H9 (cell line): ENCODE measurements around the gene GNAS. TPM values are rescaled to one million over a fixed set of nuclear protein-coding genes. Genes with fewer than 3 reads are reported as not detected.

Experiments
- DNase-seq: peaks from one replicate; pipeline ENCODE4 v3.0.0-alpha.2; 2017
- H2AFZ ChIP-seq: one replicate; pipeline ENCODE4 v1.6.1; 2013; ENCODE audit warnings: mild to moderate bottlenecking, low read length, control low read depth, moderate library complexity
- H2AK5ac ChIP-seq: 2 replicates; pipeline ENCODE4 v1.6.1; 2013; ENCODE audit warnings: low read length, control low read depth, mixed read lengths; ENCODE audit not compliant: insufficient read length
- H2BK120ac ChIP-seq: one replicate; pipeline ENCODE4 v1.6.1; 2013; ENCODE audit warnings: low read depth, mild to moderate bottlenecking, low read length, control low read depth, inconsistent platforms; ENCODE audit not compliant: poor library complexity, severe bottlenecking
- H2BK12ac ChIP-seq: 2 replicates; pipeline ENCODE4 v1.6.1; 2013; ENCODE audit warnings: low read length, control low read depth, mixed read lengths, low read depth; ENCODE audit not compliant: insufficient read length
- H2BK15ac ChIP-seq: 2 replicates; pipeline ENCODE4 v1.6.1; 2013; ENCODE audit warnings: low read depth, low read length, control low read depth
- H2BK20ac ChIP-seq: one replicate; pipeline ENCODE4 v1.6.1; 2013; ENCODE audit warnings: low read depth, mild to moderate bottlenecking, low read length, control low read depth, inconsistent platforms; ENCODE audit not compliant: poor library complexity, severe bottlenecking
- H2BK5ac ChIP-seq: 2 replicates; pipeline ENCODE4 v1.6.1; 2013; ENCODE audit warnings: low read length, control low read depth, mixed read lengths; ENCODE audit not compliant: insufficient read length
- H3K14ac ChIP-seq: 2 replicates; pipeline ENCODE4 v1.6.1; 2013; ENCODE audit warnings: low read length, control low read depth; ENCODE audit not compliant: insufficient read depth
- H3K18ac ChIP-seq: 2 replicates; pipeline ENCODE4 v1.6.1; 2013; ENCODE audit warnings: low read depth, mild to moderate bottlenecking, mixed read lengths, low read length, control low read depth; ENCODE audit not compliant: insufficient read length
- H3K23ac ChIP-seq: 2 replicates; pipeline ENCODE4 v1.6.1; 2013; ENCODE audit warnings: low read length, control low read depth, mixed read lengths, low read depth; ENCODE audit not compliant: insufficient read length
- H3K23me2 ChIP-seq: 2 replicates; pipeline ENCODE4 v1.6.1; 2013; ENCODE audit warnings: low read depth, mild to moderate bottlenecking, mixed read lengths, low read length, control low read depth; ENCODE audit not compliant: insufficient read length, poor library complexity, severe bottlenecking
- H3K27ac ChIP-seq: 2 replicates; pipeline ENCODE4 v1.5.1; 2013; ENCODE audit warnings: low read length, control low read depth, mixed read lengths, low read depth; ENCODE audit not compliant: insufficient read length
- H3K27me3 ChIP-seq: 2 replicates; pipeline ENCODE4 v1.6.1; 2013; ENCODE audit warnings: low read length, control low read depth, inconsistent platforms; ENCODE audit not compliant: insufficient read depth
- H3K4ac ChIP-seq: 2 replicates; pipeline ENCODE4 v1.6.1; 2013; ENCODE audit warnings: low read depth, mild to moderate bottlenecking, control low read depth, inconsistent platforms, low read length, moderate library complexity
- H3K4me1 ChIP-seq: 2 replicates; pipeline ENCODE4 v1.6.1; 2013; ENCODE audit warnings: low read length, control low read depth, inconsistent platforms; ENCODE audit not compliant: insufficient read depth
- H3K4me2 ChIP-seq: 2 replicates; pipeline ENCODE4 v1.6.1; 2013; ENCODE audit warnings: low read length, control low read depth, mixed read lengths; ENCODE audit not compliant: insufficient read length, insufficient read depth
- H3K56ac ChIP-seq: 2 replicates; pipeline ENCODE4 v1.6.1; 2013; ENCODE audit warnings: low read depth, mild to moderate bottlenecking, mixed read lengths, low read length, control low read depth; ENCODE audit not compliant: insufficient read length
- H3K79me1 ChIP-seq: 2 replicates; pipeline ENCODE4 v1.6.1; 2013; ENCODE audit warnings: low read depth, mild to moderate bottlenecking, moderate library complexity, low read length, control low read depth, inconsistent platforms; ENCODE audit not compliant: insufficient read depth, poor library complexity, severe bottlenecking
- H3K79me2 ChIP-seq: 2 replicates; pipeline ENCODE4 v1.6.1; 2013; ENCODE audit warnings: low read length, control low read depth, inconsistent platforms; ENCODE audit not compliant: insufficient read depth
- H3K9ac ChIP-seq: 2 replicates; pipeline ENCODE4 v1.6.1; 2013; ENCODE audit warnings: low read length, control low read depth, mixed read lengths; ENCODE audit not compliant: insufficient read length; ENCODE audit errors: extremely low read depth
- H3K9me3 ChIP-seq: one replicate; pipeline ENCODE4 v1.6.1; 2013; ENCODE audit warnings: low read depth, low read length, inconsistent platforms; ENCODE audit not compliant: control insufficient read depth
- H3T11ph ChIP-seq: one replicate; pipeline ENCODE4 v1.6.1; 2013; ENCODE audit warnings: mild to moderate bottlenecking, low read length, control low read depth, inconsistent platforms
- H4K20me1 ChIP-seq: one replicate; pipeline ENCODE4 v1.6.1; 2013; ENCODE audit not compliant: control insufficient read depth, insufficient read length, insufficient read depth
- H4K5ac ChIP-seq: 2 replicates; pipeline ENCODE4 v1.6.1; 2013; ENCODE audit warnings: low read depth, mild to moderate bottlenecking, mixed read lengths, low read length, control low read depth; ENCODE audit not compliant: insufficient read length
- H4K8ac ChIP-seq: replicated peaks from 2 replicates; pipeline ENCODE4 v1.6.1; 2013; ENCODE audit warnings: low read length, control low read depth, mixed read lengths, low read depth; ENCODE audit not compliant: insufficient read length
- H4K91ac ChIP-seq: 2 replicates; pipeline ENCODE4 v1.6.1; 2013; ENCODE audit warnings: low read depth, mild to moderate bottlenecking, moderate library complexity, mixed read lengths, low read length, control low read depth; ENCODE audit not compliant: insufficient read length
- H3K27ac Mint-ChIP-seq, 3 experiments: 2 replicates in 2 of 3; 3 replicates in 1 of 3; pipeline ENCODE4 v1.8.0; 2020 to 2021; ENCODE audit warnings: mixed read lengths in 3 of 3, mild to moderate bottlenecking in 1 of 3, moderate library complexity in 1 of 3
- H3K27me3 Mint-ChIP-seq: 2 replicates; pipeline ENCODE4 v1.8.0; 2021; ENCODE audit warnings: low read depth, mild to moderate bottlenecking, moderate library complexity, mixed read lengths
- H3K36me3 Mint-ChIP-seq, 3 experiments: 2 replicates in 2 of 3; 3 replicates in 1 of 3; pipeline ENCODE4 v1.8.0; 2020 to 2021; ENCODE audit warnings: low read depth in 3 of 3, mixed read lengths in 3 of 3; ENCODE audit not compliant: insufficient read depth in 1 of 3
- H3K4me1 Mint-ChIP-seq, 2 experiments: 2 replicates each; pipeline ENCODE4 v1.8.0; 2020; ENCODE audit warnings: mixed read lengths in 2 of 2
- H3K4me3 Mint-ChIP-seq, 2 experiments: 2 replicates in 1 of 2; 3 replicates in 1 of 2; pipeline ENCODE4 v1.8.0; 2020 to 2021; ENCODE audit warnings: mild to moderate bottlenecking in 2 of 2, mixed read lengths in 2 of 2, moderate library complexity in 1 of 2
- H3K9me3 Mint-ChIP-seq, 2 experiments: 2 replicates in 1 of 2; 3 replicates in 1 of 2; pipeline ENCODE4 v1.8.0; 2020; ENCODE audit warnings: mild to moderate bottlenecking in 2 of 2, mixed read lengths in 2 of 2, moderate library complexity in 1 of 2
- WGBS: extraction: QIAGEN DNeasy Blood & Tissue Kit; methylation state at CpG from one replicate; pipeline ENCODE4 v1.1.7; 2013; ENCODE audit warnings: missing lambda C conversion rate, low lambda C conversion rate, mixed read lengths; ENCODE audit not compliant: insufficient read length; ENCODE audit errors: extremely low coverage; 5-methylcytosine and 5-hydroxymethylcytosine counted together
- total RNA-seq: library from RNA; stranded (reverse); gene quantifications from 2 replicates; pipeline ENCODE4 v1.2.1, GENCODE V29; 2021
- TF ChIP-seq, protein P1 (sequence below): fragments of 200-600 bp; sonication (generic); conservative IDR thresholded peaks from 3 replicates; pipeline ENCODE4 v1.8.0; 2021; ENCODE audit warnings: antibody characterized with exemption, mild to moderate bottlenecking

The GNAS gene
- total RNA-seq, 1 experiment from 2014 or later: 920 TPM

DNA sequence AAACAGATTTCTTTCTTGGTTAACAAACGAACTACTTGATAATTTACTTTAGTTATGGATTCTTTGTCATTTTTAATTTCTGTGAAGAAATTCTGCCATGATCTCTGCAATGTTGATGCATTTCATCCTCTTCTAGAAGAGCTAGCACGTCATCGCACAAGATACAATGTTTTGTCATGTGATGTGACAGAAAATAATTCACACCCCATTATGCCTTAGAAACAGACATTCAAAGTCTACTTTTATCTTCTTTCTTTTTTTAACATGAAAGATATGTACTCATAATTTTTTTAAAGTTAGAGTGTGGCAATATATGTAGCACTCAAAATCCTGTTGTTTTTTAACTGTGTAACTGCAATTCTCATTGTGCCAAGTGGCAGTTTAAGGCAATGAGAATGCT lies 89.0 kb downstream of the GNAS start:
- H3K4me2 ChIP-seq: no peak overlapping the region
- Mint-ChIP-seq H3K27ac (no peak overlapping the region), H3K4me3 (no peak overlapping the region), H3K36me3 (no peaks in the 10 kb centered on the region; a peak in 1 of 7 replicates), H3K9me3 (peaks cover under 1 to 2% of the 10 kb centered on the region in 2 experiments; a peak in 3 of 5 replicates), H3K4me1 (no peaks in the 10 kb centered on the region; a peak in 1 of 4 replicates), H3K27me3 (no peaks in the 10 kb centered on the region; the same call in 1 of the 2 replicates)
- no peaks in the 10 kb centered on the region for H3K79me1 ChIP-seq
- TF ChIP-seq, protein P1, sequence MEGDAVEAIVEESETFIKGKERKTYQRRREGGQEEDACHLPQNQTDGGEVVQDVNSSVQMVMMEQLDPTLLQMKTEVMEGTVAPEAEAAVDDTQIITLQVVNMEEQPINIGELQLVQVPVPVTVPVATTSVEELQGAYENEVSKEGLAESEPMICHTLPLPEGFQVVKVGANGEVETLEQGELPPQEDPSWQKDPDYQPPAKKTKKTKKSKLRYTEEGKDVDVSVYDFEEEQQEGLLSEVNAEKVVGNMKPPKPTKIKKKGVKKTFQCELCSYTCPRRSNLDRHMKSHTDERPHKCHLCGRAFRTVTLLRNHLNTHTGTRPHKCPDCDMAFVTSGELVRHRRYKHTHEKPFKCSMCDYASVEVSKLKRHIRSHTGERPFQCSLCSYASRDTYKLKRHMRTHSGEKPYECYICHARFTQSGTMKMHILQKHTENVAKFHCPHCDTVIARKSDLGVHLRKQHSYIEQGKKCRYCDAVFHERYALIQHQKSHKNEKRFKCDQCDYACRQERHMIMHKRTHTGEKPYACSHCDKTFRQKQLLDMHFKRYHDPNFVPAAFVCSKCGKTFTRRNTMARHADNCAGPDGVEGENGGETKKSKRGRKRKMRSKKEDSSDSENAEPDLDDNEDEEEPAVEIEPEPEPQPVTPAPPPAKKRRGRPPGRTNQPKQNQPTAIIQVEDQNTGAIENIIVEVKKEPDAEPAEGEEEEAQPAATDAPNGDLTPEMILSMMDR: no peak
- peaks cover 3% of the 10 kb centered on the region; the same call in 1 of the 2 replicates for H3K4me1 ChIP-seq
- no peak overlapping the region for H2BK12ac ChIP-seq
- no peak overlapping the region for H2BK120ac ChIP-seq
- no peak overlapping the region for H4K8ac ChIP-seq
- H3K79me2 ChIP-seq: no peaks in the 10 kb centered on the region
- H3K23me2 ChIP-seq: no peaks in the 10 kb centered on the region
- H3T11ph ChIP-seq: no peak overlapping the region
- H2AFZ ChIP-seq: no peak overlapping the region
- H3K56ac ChIP-seq: no peak overlapping the region
- H3K27ac ChIP-seq: no peak overlapping the region
- no peak overlapping the region for H3K23ac ChIP-seq
- no peaks in the 10 kb centered on the region for H3K27me3 ChIP-seq
- H3K4ac ChIP-seq: no peak overlapping the region
- H3K9ac ChIP-seq: no peak overlapping the region
- WGBS: no CpG with 5 or more reads among the region's 3 CpGs
- H4K5ac ChIP-seq: no peak overlapping the region
- H2BK5ac ChIP-seq: no peak overlapping the region
- no peak overlapping the region for H3K18ac ChIP-seq
- H4K20me1 ChIP-seq: no peaks in the 10 kb centered on the region
- no peak overlapping the region for H2AK5ac ChIP-seq
- H2BK20ac ChIP-seq: no peak overlapping the region
- no peak overlapping the region for H4K91ac ChIP-seq
- no peak for DNase-seq
- H2BK15ac ChIP-seq: no peak overlapping the region
- no peak overlapping the region for H3K14ac ChIP-seq
- H3K9me3 ChIP-seq: no peaks in the 10 kb centered on the region
